CD4-positive, alpha-beta T cell (primary cell): Measurements from ENCODE around the gene CCL19. TPM values are rescaled to one million over a fixed set of nuclear protein-coding genes. Genes with fewer than 3 reads are reported as not detected.
"Not testable (repeated sequence)": the region's sequence is repeated elsewhere in the genome, so short reads cannot be mapped to it uniquely, and the experiment has no call there.

ENCODE experiments used
- ATAC-seq: fragments of 200-7000 bp; cut with Tn5 transposase; one replicate; pipeline ENCODE4 v1.10.0; 2022; ENCODE audit warnings: mild to moderate bottlenecking; ENCODE audit not compliant: poor library complexity
- CTCF ChIA-PET: fragments of 350-600 bp; sonication (Branson Sonifier 250); formaldehyde crosslinking; loops from one replicate; lab custom pipeline; 2021; ENCODE audit warnings: antibody characterized with exemption, inconsistent platforms; lab: Charles Lee
- POLR2A ChIA-PET: fragments of 350-600 bp; sonication (Branson Sonifier 250); formaldehyde crosslinking; loops from one replicate; lab custom pipeline; 2021; ENCODE audit warnings: antibody characterized with exemption, inconsistent platforms; lab: Charles Lee
- DNase-seq, 14 experiments: peaks; one replicate each; pipeline ENCODE4 v3.0.0-alpha.2; 2013 to 2020; ENCODE audit warnings: mixed read lengths in 2 of 14
- H3K27ac ChIP-seq, 2 donors: one replicate each; pipeline versions ENCODE4 v1.5.1 to v1.7.0; 2013; ENCODE audit warnings: low read length in 2 of 2, low read depth in 1 of 2, mild to moderate bottlenecking in 1 of 2
- H3K27me3 ChIP-seq, 2 experiments: 1 replicate in 1 of 2; 2 replicates in 1 of 2; pipeline versions ENCODE4 v1.6.1 to v1.7.0; 2013; ENCODE audit warnings: low read length in 2 of 2, control low read depth in 1 of 2, mild to moderate bottlenecking in 1 of 2, moderate library complexity in 1 of 2; ENCODE audit not compliant: insufficient read depth in 2 of 2, control insufficient read depth in 1 of 2
- H3K36me3 ChIP-seq: one replicate; pipeline ENCODE4 v1.6.1; 2013; ENCODE audit warnings: low read length, control low read depth; ENCODE audit not compliant: insufficient read depth
- H3K4me1 ChIP-seq: one replicate; pipeline ENCODE4 v1.6.1; 2013; ENCODE audit warnings: low read length, control low read depth; ENCODE audit not compliant: insufficient read depth
- H3K4me3 ChIP-seq: one replicate; pipeline ENCODE4 v1.5.1; 2013; ENCODE audit warnings: mild to moderate bottlenecking, low read length, moderate library complexity
- H3K9me3 ChIP-seq, 2 experiments: 1 replicate in 1 of 2; 2 replicates in 1 of 2; pipeline versions ENCODE4 v1.6.1 to v1.7.0; 2013; ENCODE audit warnings: low read length in 2 of 2, mild to moderate bottlenecking in 2 of 2, control low read depth in 1 of 2, moderate library complexity in 1 of 2; ENCODE audit not compliant: control insufficient read depth in 1 of 2, insufficient read depth in 1 of 2
- H3K27ac Mint-ChIP-seq: one replicate; pipeline ENCODE4 v1.8.0; 2020; ENCODE audit warnings: mixed read lengths
- H3K27me3 Mint-ChIP-seq: one replicate; pipeline ENCODE4 v1.8.0; 2021; ENCODE audit warnings: mixed read lengths
- H3K36me3 Mint-ChIP-seq: one replicate; pipeline ENCODE4 v1.8.0; 2021; ENCODE audit warnings: low read depth, mixed read lengths
- H3K4me1 Mint-ChIP-seq: one replicate; pipeline ENCODE4 v1.8.0; 2021; ENCODE audit warnings: low read depth, mixed read lengths
- H3K4me3 Mint-ChIP-seq: one replicate; pipeline ENCODE4 v1.8.0; 2020; ENCODE audit warnings: mild to moderate bottlenecking, mixed read lengths
- H3K9me3 Mint-ChIP-seq: one replicate; pipeline ENCODE4 v1.8.0; 2020; ENCODE audit warnings: mixed read lengths
- CTCF ChIP-seq: fragments of 200-600 bp; IDR thresholded peaks from one replicate; pipeline ENCODE4 v1.8.0; 2022; ENCODE audit warnings: antibody characterized with exemption, mild to moderate bottlenecking
- intact Hi-C, 2 experiments: fragments of 100-400 bp; cut with DNase I in 1 of 2; cut with micrococcal nuclease in 1 of 2; formaldehyde crosslinking; loops; one replicate each; pipeline versions ENCODE4 v1.15.1 to v1.9.0; 2023 to 2025; cut with DNase I, micrococcal nuclease
- polyA plus RNA-seq, 2 donors: library from polyadenylated mRNA; unstranded; fragments of 120-200 nt; gene quantifications; one replicate each; pipeline ENCODE4 v1.2.1, GENCODE V29; 2013
- total RNA-seq, 174 experiments: library from RNA in 2 of 174; stranded (reverse) in 2 of 174; gene quantifications; one replicate each; pipeline ENCODE4 v1.2.3 and lab custom pipeline; 2021 to 2026

CCL19 gene
- total RNA-seq (not detected), total RNA-seq (lab: John Stamatoyannopoulos, UW) (0 to 3.3 (median 0) reads per million in 172 experiments)
- polyA plus RNA-seq (2013, experiment 1 of 2), result 0.14 TPM
- polyA plus RNA-seq (2013, experiment 2 of 2), result 0.41 TPM

GRCh38 chr9:34690983-34691935 is at the start of gene CCL19:
CCL19 (minus strand) TSS chr9:34691276; CDS start chr9:34691139, 137 bp downstream.
- Mint-ChIP-seq H3K27me3 (no peaks in the 10 kb centered on the region), H3K4me3 (no peak within 1 kb of the TSS), H3K36me3 (no peaks in the 10 kb centered on the region), H3K4me1 (no peaks in the 10 kb centered on the region), H3K9me3 (no peaks in the 10 kb centered on the region), H3K27ac (no peak within 1 kb of the TSS)
- H3K4me1 ChIP-seq, result no peaks in the 10 kb centered on the region
- no peak for TF ChIP-seq CTCF
- ATAC-seq (no peak), DNase-seq (no peak)
- H3K36me3 ChIP-seq, result no peaks in the 10 kb centered on the region
- intact Hi-C loops, result no loop called here
- POLR2A ChIA-PET, result no interaction called here
- no peaks in the 10 kb centered on the region for H3K27me3 ChIP-seq
- H3K9me3 ChIP-seq, result no peaks in the 10 kb centered on the region
- H3K27ac ChIP-seq, result no peak within 1 kb of the TSS
- CTCF ChIA-PET, result interaction anchor here (1.5 kb wide), 1 partner anchor 11 kb away, joined by 6 read pairs; no protein-coding TSS in a partner anchor
- no peak within 1 kb of the TSS for H3K4me3 ChIP-seq

GRCh38 chr9:34740176-34740575 is 49.1 kb upstream of the CCL19 start:
- H3K9me3 ChIP-seq, ATAC-seq, CTCF ChIA-PET, H3K9me3 Mint-ChIP-seq, intact Hi-C loops, H3K4me3 Mint-ChIP-seq, H3K36me3 ChIP-seq, H3K27ac ChIP-seq, H3K27me3 ChIP-seq, H3K4me1 Mint-ChIP-seq, DNase-seq, H3K27ac Mint-ChIP-seq, H3K4me3 ChIP-seq, H3K36me3 Mint-ChIP-seq, H3K4me1 ChIP-seq, POLR2A ChIA-PET: not testable (repeated sequence)
- peaks cover 29% of the 10 kb centered on the region for H3K27me3 Mint-ChIP-seq

- Histone ChIP-seq H3K4me1 (no peaks in the 10 kb centered on the region), H3K27ac (no peak overlapping the region), H3K4me3 (no peak overlapping the region), H3K27me3 (no peaks in the 10 kb centered on the region), H3K9me3 (no peaks in the 10 kb centered on the region), H3K36me3 (no peaks in the 10 kb centered on the region)
- Mint-ChIP-seq H3K27ac (no peak overlapping the region), H3K36me3 (no peaks in the 10 kb centered on the region), H3K4me1 (no peaks in the 10 kb centered on the region), H3K27me3 (peaks cover 21% of the 10 kb centered on the region), H3K4me3 (no peak overlapping the region), H3K9me3 (no peaks in the 10 kb centered on the region)
- ChIA-PET POLR2A (no interaction called here), CTCF (no interaction called here)
- ATAC-seq (no peak), DNase-seq (no peak)
- no peak for TF ChIP-seq CTCF
- intact Hi-C loops, result no loop called here
Measured at GRCh38 chr9:34737677-34738260, 46.7 kb upstream of the CCL19 start.
